Measurements from ENCODE around the gene JPH4.

Gene JPH4

DNA sequence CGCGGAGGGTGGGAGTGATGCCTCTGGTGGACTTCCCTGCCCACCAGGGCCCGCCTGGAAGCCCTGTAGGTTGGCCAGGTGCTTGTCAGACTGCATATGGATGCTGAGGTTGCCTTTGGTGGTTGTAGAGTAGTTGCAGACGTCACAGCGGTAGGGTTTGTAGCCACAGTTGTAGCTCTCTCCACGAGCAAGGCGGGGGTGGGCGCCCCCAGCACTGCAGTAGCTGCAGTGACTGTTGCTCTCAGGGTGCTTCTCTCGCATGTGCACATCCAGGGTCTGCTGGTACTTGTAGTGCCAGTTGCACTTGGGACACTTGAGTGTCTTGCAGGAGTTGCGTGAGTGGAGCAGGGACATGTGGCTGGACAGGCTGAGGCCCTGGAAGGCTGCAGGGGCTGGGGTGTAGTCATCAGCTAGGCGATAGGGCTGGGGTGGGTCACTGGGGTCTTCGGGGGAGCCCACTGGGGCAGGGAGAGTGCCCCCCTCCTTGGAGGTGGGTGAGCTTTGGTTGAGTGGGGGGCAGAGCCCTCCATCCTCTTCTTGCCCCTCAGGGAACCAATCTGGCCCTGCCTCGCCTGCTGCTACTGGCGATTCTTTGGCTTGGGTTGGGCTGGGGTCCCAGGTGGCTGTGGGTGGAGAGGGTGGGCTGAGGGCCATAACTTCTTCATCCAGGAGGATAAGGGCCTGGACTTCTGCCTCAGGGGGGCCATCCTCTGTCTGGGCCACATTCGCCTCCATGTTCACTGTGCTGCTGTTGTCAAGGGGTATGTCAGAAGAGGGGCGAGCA lies 44.7 kb downstream of the JPH4 start:
- TF ChIP-seq, protein P1, sequence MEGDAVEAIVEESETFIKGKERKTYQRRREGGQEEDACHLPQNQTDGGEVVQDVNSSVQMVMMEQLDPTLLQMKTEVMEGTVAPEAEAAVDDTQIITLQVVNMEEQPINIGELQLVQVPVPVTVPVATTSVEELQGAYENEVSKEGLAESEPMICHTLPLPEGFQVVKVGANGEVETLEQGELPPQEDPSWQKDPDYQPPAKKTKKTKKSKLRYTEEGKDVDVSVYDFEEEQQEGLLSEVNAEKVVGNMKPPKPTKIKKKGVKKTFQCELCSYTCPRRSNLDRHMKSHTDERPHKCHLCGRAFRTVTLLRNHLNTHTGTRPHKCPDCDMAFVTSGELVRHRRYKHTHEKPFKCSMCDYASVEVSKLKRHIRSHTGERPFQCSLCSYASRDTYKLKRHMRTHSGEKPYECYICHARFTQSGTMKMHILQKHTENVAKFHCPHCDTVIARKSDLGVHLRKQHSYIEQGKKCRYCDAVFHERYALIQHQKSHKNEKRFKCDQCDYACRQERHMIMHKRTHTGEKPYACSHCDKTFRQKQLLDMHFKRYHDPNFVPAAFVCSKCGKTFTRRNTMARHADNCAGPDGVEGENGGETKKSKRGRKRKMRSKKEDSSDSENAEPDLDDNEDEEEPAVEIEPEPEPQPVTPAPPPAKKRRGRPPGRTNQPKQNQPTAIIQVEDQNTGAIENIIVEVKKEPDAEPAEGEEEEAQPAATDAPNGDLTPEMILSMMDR (conservative IDR thresholded peaks at IDR 0.05; ENCODE audit: control insufficient read depth, insufficient read depth, low read depth, low read length) = no peak
- no peak overlapping the region for H3K4me3 ChIP-seq (ENCODE audit: control insufficient read depth, low read depth, low read length)
- DNase-seq (ENCODE audit: low read depth) = no peak

DNA sequence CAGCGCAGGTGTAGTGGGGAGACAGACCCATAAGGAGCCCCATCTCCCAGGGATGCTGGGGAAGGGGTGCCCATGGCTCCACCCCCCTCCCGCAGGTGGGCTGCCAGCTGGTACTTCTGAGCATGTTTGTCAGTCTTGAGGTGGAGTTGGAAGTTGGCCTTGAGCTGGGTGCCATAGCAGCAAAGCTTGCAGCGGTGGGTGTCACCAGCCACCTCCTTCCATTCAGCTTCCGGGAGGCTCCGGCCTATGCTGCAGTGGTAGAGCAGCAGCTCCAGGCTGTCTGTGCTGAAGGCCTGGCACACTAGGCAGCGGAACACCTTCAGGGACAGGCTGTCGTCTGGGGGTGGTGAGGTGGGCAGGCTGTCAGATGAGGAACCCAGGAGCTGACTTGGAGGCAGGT lies 45.9 kb downstream of the JPH4 start:
- TF ChIP-seq, protein P1 (conservative IDR thresholded peaks at IDR 0.05; ENCODE audit: control insufficient read depth, insufficient read depth, low read depth, low read length) = no peak
- H3K4me3 ChIP-seq (ENCODE audit: control insufficient read depth, low read depth, low read length) = no peak overlapping the region
- no peak for DNase-seq (ENCODE audit: low read depth)

DNA sequence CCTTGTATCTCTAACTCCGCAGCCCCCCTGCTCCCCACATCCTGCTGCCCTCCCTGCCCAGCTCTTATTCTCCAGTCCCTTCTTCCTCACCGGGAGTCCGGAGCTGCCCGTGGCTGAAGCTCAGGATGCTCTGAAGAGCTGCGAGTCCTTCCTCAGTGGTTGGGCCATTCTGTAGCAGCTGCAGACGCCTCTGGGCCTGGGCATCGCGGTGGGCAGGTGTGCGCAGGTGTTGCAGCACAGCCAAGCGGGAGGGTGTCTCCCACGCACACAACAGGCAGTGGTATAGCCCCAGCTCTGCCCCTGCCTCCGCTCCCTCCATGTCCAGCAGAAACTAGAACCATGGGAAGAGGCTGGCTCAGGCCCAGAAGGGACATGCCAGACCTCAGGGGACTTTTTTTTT lies 47.2 kb downstream of the JPH4 start:
- no peak for DNase-seq (ENCODE audit: low read depth)
- TF ChIP-seq, protein P1 (conservative IDR thresholded peaks at IDR 0.05; ENCODE audit: control insufficient read depth, insufficient read depth, low read depth, low read length) = no peak
- no peak overlapping the region for H3K4me3 ChIP-seq (ENCODE audit: control insufficient read depth, low read depth, low read length)

DNA sequence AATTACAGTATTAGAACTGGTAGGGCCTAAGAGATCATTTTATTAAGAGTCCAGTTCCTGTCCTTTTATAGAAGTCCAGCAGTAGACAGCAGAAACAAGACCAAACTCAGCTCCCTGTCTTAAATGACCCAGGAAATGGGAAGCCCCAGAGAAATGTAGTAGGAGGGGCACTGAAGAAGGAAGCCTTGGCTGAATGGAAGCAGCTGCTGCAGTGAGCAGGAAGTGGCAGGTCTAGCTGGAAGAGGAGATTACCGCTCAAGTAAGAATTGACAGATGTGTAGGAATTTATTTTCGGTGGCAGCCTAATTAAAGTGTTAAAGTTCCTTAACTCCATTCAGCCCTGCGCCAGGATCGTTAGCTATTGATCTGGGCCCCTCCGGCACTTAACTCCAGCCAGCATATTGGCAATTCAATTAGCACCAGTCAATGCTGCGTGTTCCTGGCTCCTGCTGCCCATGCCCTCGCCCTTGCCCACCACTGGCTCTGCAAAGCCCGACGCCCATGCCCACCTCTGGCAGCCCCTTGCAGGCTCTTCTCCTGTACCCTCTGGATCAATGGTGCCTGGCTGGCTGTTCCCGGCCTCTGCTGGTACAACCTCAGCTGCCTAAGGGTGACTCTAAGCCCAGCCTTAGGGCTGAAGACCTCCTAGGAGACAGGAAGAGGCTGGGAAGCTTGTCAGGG lies 48.1 kb downstream of the JPH4 start:
- DNase-seq (ENCODE audit: low read depth) = no peak
- TF ChIP-seq, protein P1 (conservative IDR thresholded peaks at IDR 0.05; ENCODE audit: control insufficient read depth, insufficient read depth, low read depth, low read length) = no peak
- no peak overlapping the region for H3K4me3 ChIP-seq (ENCODE audit: control insufficient read depth, low read depth, low read length)

DNA sequence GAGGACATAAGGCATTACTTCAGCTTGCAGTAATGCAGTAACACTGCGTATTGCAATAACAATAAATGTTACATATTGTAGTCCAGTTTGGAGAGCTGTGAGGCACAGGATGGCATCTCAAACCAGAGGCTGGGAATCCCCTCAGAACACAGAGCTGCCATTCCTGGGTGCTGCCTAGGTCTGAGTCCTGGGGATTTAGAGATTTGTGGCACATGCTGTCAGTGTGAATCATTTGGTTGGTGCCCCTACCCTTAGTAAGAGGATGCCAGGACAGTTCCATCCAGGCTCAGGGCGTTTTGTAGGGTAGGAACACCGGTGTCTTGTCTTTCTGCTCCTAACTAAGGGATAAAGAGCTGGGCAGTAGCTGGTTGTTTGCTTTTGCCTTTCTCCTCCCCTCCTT lies 49.6 kb downstream of the JPH4 start:
- TF ChIP-seq, protein P1 (conservative IDR thresholded peaks at IDR 0.05; ENCODE audit: control insufficient read depth, insufficient read depth, low read depth, low read length) = no peak
- H3K4me3 ChIP-seq (ENCODE audit: control insufficient read depth, low read depth, low read length) = no peak overlapping the region
- DNase-seq (ENCODE audit: low read depth) = no peak

DNA sequence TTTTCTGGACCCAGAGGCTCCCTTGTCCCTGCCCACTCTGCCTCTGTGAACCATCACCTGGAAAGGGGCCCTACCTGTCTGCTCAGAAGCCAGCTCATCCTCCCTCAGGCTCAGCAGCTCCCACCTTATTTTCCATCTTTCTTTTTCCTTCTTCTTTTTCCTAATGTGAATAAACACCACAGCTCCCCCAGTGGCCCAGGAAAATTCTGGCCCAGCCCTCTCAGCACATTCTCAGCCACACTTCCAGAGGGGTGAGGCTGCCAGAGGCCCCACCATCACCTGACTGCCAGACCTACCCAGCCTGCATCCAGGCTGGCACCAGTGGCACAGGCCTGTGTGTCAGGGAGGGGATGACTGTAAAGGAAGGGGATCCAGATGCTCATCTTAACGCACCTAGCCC lies 50.0 kb downstream of the JPH4 start:
- H3K4me3 ChIP-seq (ENCODE audit: control insufficient read depth, low read depth, low read length) = no peak overlapping the region
- DNase-seq (ENCODE audit: low read depth) = no peak
- TF ChIP-seq, protein P1 (conservative IDR thresholded peaks at IDR 0.05; ENCODE audit: control insufficient read depth, insufficient read depth, low read depth, low read length) = no peak
